Activated naive CD4-positive, alpha-beta T cell treated with anti-CD3 and anti-CD28 coated beads for 36 hours (primary cell): ENCODE results near the gene SLC7A6. TPM values are rescaled to one million over a fixed set of nuclear protein-coding genes. Genes with fewer than 3 reads are reported as not detected.

Experiments
- CTCF ChIA-PET: fragments of 350-600 bp; sonication (Branson Sonifier 250); formaldehyde crosslinking; loops from one replicate; lab custom pipeline; 2021; ENCODE audit warnings: antibody characterized with exemption; lab: Charles Lee
- DNase-seq: peaks from one replicate; pipeline ENCODE4 v3.0.0-alpha.2; 2020
- H3K27ac Mint-ChIP-seq: one replicate; pipeline ENCODE4 v1.8.0; 2021; ENCODE audit warnings: mild to moderate bottlenecking, mixed read lengths
- H3K27me3 Mint-ChIP-seq: one replicate; pipeline ENCODE4 v1.8.0; 2021; ENCODE audit warnings: low read depth, mixed read lengths
- H3K36me3 Mint-ChIP-seq: one replicate; pipeline ENCODE4 v1.8.0; 2021; ENCODE audit warnings: low read depth, mixed read lengths
- H3K4me1 Mint-ChIP-seq: one replicate; pipeline ENCODE4 v1.8.0; 2021; ENCODE audit warnings: low read depth, mixed read lengths
- H3K4me3 Mint-ChIP-seq: one replicate; pipeline ENCODE4 v1.8.0; 2021; ENCODE audit warnings: mild to moderate bottlenecking, moderate library complexity, mixed read lengths
- H3K9me3 Mint-ChIP-seq: one replicate; pipeline ENCODE4 v1.8.0; 2021; ENCODE audit warnings: mixed read lengths
- intact Hi-C: fragments of 100-400 bp; cut with micrococcal nuclease; formaldehyde crosslinking; loops from one replicate; pipeline ENCODE4 v1.15.1; 2023
- total RNA-seq, 2 experiments: library from RNA; stranded (reverse); gene quantifications; one replicate each; pipeline ENCODE4 v1.2.3, GENCODE V29; 2021

The SLC7A6 gene
- total RNA-seq, 2 experiments from 2014 or later: 79.4 to 83.4 TPM

- Mint-ChIP-seq H3K4me1 (peaks cover 30% of the 10 kb centered on the region), H3K9me3 (no peaks in the 10 kb centered on the region), H3K36me3 (no peaks in the 10 kb centered on the region), H3K27ac (peak overlapping the region; percentile 51), H3K27me3 (no peaks in the 10 kb centered on the region), H3K4me3 (peak overlapping the region; percentile 93)
- intact Hi-C loops: loop anchor here (2.0 to 10.0 kb wide), 2 partner anchors 151 to 431 kb away; partner anchors contain the start of genes NFATC3, RANBP10 and TSNAXIP1
- DNase-seq: no peak
- CTCF ChIA-PET: interaction anchor here (1.1 to 3.1 kb wide), 2 partner anchors 9 to 295 kb away, joined by 3 to 19 read pairs; no protein-coding TSS in a partner anchor
Measured at GRCh38 chr16:68236137-68236825, 28.0 kb upstream of the SLC7A6 start.

- CTCF ChIA-PET: interaction anchor here (1.1 to 3.1 kb wide), 2 partner anchors 9 to 296 kb away, joined by 3 to 19 read pairs; no protein-coding TSS in a partner anchor
- DNase-seq: no peak
Measured at GRCh38 chr16:68236826-68237242, 27.5 kb upstream of the SLC7A6 start.

GRCh38 chr16:68237243-68238028 is 26.9 kb upstream of the SLC7A6 start:
- Mint-ChIP-seq H3K9me3 (no peaks in the 10 kb centered on the region), H3K27ac (peak overlapping the region; percentile 79), H3K27me3 (no peaks in the 10 kb centered on the region), H3K4me3 (peak overlapping the region; percentile 93), H3K4me1 (peaks cover 30% of the 10 kb centered on the region), H3K36me3 (no peaks in the 10 kb centered on the region)
- DNase-seq: peak; percentile 95
- intact Hi-C loops: loop anchor here (1.0 to 10.0 kb wide), 6 partner anchors 8 to 433 kb away; partner anchors contain the start of genes NFATC3, PLA2G15, RANBP10 and SLC12A4
- CTCF ChIA-PET: interaction anchor here (0.7 to 3.1 kb wide), 3 partner anchors 10 to 296 kb away, joined by 3 to 19 read pairs (median 3); no protein-coding TSS in a partner anchor

More at GRCh38 chr16:68236826-68237242, 27.5 kb upstream of the SLC7A6 start:
- Mint-ChIP-seq H3K27ac (peak overlapping the region; percentile 51), H3K4me3 (peak overlapping the region; percentile 93), H3K4me1 (peaks cover 30% of the 10 kb centered on the region), H3K27me3 (no peaks in the 10 kb centered on the region), H3K9me3 (no peaks in the 10 kb centered on the region), H3K36me3 (no peaks in the 10 kb centered on the region)
- intact Hi-C loops: loop anchor here (1.0 to 10.0 kb wide), 6 partner anchors 8 to 432 kb away; partner anchors contain the start of genes NFATC3, PLA2G15, RANBP10 and SLC12A4

GRCh38 chr16:68238029-68238345 is 26.3 kb upstream of the SLC7A6 start:
- H3K27ac Mint-ChIP-seq: peak overlapping the region; percentile 79
- peak overlapping the region; percentile 93 for H3K4me3 Mint-ChIP-seq
- no peak for DNase-seq
- H3K36me3 Mint-ChIP-seq: no peaks in the 10 kb centered on the region
- peaks cover 27% of the 10 kb centered on the region for H3K4me1 Mint-ChIP-seq
- intact Hi-C loops: loop anchor here (10.0 kb wide), 1 partner anchor 433 kb away; the partner anchor contains the start of genes RANBP10 and TSNAXIP1
- CTCF ChIA-PET: interaction anchor here (0.6 to 3.1 kb wide), 3 partner anchors 10 to 35 kb away, joined by 3 to 19 read pairs (median 3); no protein-coding TSS in a partner anchor
- no peaks in the 10 kb centered on the region for H3K9me3 Mint-ChIP-seq
- no peaks in the 10 kb centered on the region for H3K27me3 Mint-ChIP-seq

GRCh38 chr16:68242085-68242484 is 22.2 kb upstream of the SLC7A6 start:
- CTCF ChIA-PET: interaction anchor here (0.7 to 3.7 kb wide), 6 partner anchors 13 to 173 kb away, joined by 3 to 24 read pairs (median 3); partner anchors contain the start of gene SLC7A6
- H3K9me3 Mint-ChIP-seq: no peaks in the 10 kb centered on the region
- intact Hi-C loops: no loop called here
- H3K27me3 Mint-ChIP-seq: no peaks in the 10 kb centered on the region
- no peak for DNase-seq
- H3K4me3 Mint-ChIP-seq: no peak overlapping the region
- H3K4me1 Mint-ChIP-seq: peaks cover 30% of the 10 kb centered on the region
- peaks cover 2% of the 10 kb centered on the region for H3K36me3 Mint-ChIP-seq
- H3K27ac Mint-ChIP-seq: no peak overlapping the region

- CTCF ChIA-PET: interaction anchor here (0.6 to 4.4 kb wide), 6 partner anchors 19 to 1175 kb away, joined by 3 to 24 read pairs (median 6); partner anchors contain the start of gene SLC7A6
- H3K4me3 Mint-ChIP-seq: peak overlapping the region; percentile 18
Measured at GRCh38 chr16:68242926-68243858, 21.1 kb upstream of the SLC7A6 start.

GRCh38 chr16:68244481-68244902 is 19.8 kb upstream of the SLC7A6 start:
- Mint-ChIP-seq H3K27ac (no peak overlapping the region), H3K9me3 (no peaks in the 10 kb centered on the region), H3K36me3 (peaks cover 2% of the 10 kb centered on the region), H3K4me3 (peak overlapping the region; percentile 90), H3K4me1 (peaks cover 24% of the 10 kb centered on the region), H3K27me3 (no peaks in the 10 kb centered on the region)
- CTCF ChIA-PET: interaction anchor here (0.6 to 4.4 kb wide), 5 partner anchors 17 to 282 kb away, joined by 3 to 24 read pairs (median 3); partner anchors contain the start of gene SLC7A6
- no peak for DNase-seq
- intact Hi-C loops: loop anchor here (2.0 kb wide), 1 partner anchor 20 kb away; the partner anchor contains the start of gene SLC7A6

More at GRCh38 chr16:68242926-68243858, 21.1 kb upstream of the SLC7A6 start:
- Mint-ChIP-seq H3K36me3 (peaks cover 2% of the 10 kb centered on the region), H3K27ac (no peak overlapping the region), H3K9me3 (no peaks in the 10 kb centered on the region), H3K4me1 (peaks cover 29% of the 10 kb centered on the region), H3K27me3 (no peaks in the 10 kb centered on the region)
- DNase-seq: no peak
- intact Hi-C loops: no loop called here

- Mint-ChIP-seq H3K9me3 (no peaks in the 10 kb centered on the region), H3K4me1 (peaks cover 20% of the 10 kb centered on the region), H3K4me3 (peak within 1 kb of the TSS; percentile 90), H3K36me3 (peaks cover 2% of the 10 kb centered on the region), H3K27me3 (no peaks in the 10 kb centered on the region), H3K27ac (no peak within 1 kb of the TSS)
- peak; percentile 97 for DNase-seq
- intact Hi-C loops: loop anchor here (1.0 to 2.0 kb wide), 3 partner anchors 8 to 65 kb away; partner anchors contain the start of genes SLC7A6 and SLC7A6OS
- CTCF ChIA-PET: interaction anchor here (0.6 to 4.4 kb wide), 6 partner anchors 17 to 282 kb away, joined by 3 to 24 read pairs (median 4); partner anchors contain the start of gene SLC7A6
Measured at GRCh38 chr16:68244903-68245853, 19.1 kb upstream of the SLC7A6 start, which contains the start of gene PLA2G15. PLA2G15 (plus strand) TSS chr16:68245373; CDS start chr16:68245427, 54 bp downstream.

- DNase-seq: no peak
- H3K4me1 Mint-ChIP-seq: peaks cover 20% of the 10 kb centered on the region
- peak overlapping the region; percentile 90 for H3K4me3 Mint-ChIP-seq
- H3K27ac Mint-ChIP-seq: no peak overlapping the region
- no peaks in the 10 kb centered on the region for H3K27me3 Mint-ChIP-seq
- intact Hi-C loops: no loop called here
- H3K36me3 Mint-ChIP-seq: peaks cover 6% of the 10 kb centered on the region
- H3K9me3 Mint-ChIP-seq: no peaks in the 10 kb centered on the region
- CTCF ChIA-PET: interaction anchor here (1.3 to 4.4 kb wide), 3 partner anchors 16 to 83 kb away, joined by 3 to 24 read pairs (median 4); partner anchors contain the start of gene SLC7A6
Measured at GRCh38 chr16:68246121-68246520, 18.2 kb upstream of the SLC7A6 start.

GRCh38 chr16:68246666-68247065 is 17.7 kb upstream of the SLC7A6 start:
- CTCF ChIA-PET: interaction anchor here (1.3 to 4.4 kb wide), 3 partner anchors 15 to 82 kb away, joined by 3 to 24 read pairs (median 4); partner anchors contain the start of gene SLC7A6
- Mint-ChIP-seq H3K4me3 (peak overlapping the region; percentile 90), H3K27ac (no peak overlapping the region), H3K27me3 (no peaks in the 10 kb centered on the region), H3K4me1 (peaks cover 20% of the 10 kb centered on the region), H3K36me3 (peaks cover 6% of the 10 kb centered on the region), H3K9me3 (no peaks in the 10 kb centered on the region)
- intact Hi-C loops: no loop called here
- no peak for DNase-seq
